SIG-M5 treated with dmso at 0.1 percent for 504 hours (cell line): ENCODE results near the gene GSC2.

ENCODE experiments used
- DNase-seq: peaks from one replicate; lab custom pipeline; 2025; ENCODE audit not compliant: unreplicated experiment; lab: John Stamatoyannopoulos, UW

Gene GSC2

GRCh38 chr22:19121631-19122142 is 28.4 kb downstream of the GSC2 start:
- no peak for DNase-seq

DNA sequence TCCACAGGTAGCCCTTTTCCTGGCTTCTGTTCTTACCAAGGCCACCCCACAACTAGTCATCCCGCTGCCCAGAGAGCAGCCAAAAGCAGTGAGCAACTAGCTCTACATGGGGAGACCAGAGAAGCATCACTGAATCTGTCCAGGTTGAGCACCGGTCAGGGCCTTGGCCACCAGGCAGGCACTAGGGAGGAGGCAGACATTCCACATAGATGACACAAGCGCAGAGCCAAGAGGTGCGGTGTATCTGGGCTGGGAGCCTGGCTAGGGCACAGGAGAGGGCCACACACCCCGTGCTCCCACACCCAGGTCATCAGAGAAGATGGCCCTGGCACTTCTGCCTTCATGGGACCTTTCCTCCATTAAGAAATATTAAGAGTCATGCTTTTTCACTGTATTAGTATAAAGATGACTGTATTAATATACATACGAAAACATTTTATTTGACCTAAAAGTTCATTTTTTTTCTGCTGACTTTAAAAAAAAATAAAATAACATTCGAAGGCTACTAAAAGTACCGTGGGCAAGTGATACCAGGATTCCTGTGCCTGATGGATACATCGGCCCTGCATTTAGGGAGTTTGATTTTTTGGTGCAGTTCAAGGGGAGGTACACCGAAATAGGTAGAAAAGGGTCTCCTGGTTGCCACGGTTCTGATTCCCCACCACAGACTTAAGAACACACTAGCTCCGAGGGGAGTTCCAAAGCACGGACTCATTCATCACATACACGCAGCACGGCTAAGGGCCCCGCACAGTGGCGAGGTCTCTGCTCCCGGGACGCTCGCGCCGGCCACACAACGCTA is 29.1 kb downstream of the GSC2 start:
- peak; percentile 28 for DNase-seq

DNA sequence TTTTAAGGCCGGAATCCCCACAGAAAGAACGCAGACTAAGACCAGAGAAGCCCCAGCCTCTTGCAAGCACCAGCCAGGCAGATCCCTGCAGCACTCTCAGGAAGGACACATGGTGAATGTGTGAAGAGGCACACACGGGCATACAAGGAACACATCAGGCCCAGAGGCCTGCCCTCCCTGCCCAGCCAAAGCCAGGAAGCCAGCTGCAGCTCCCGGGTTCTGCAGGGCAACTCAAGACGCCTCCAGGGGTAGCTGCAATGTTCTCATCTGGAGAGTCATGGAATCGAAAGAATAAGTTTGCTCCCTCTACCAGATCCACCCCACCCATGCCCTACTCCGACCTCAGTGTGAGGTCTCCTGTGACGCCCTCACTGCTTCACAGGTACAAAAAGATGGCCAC is 30.1 kb downstream of the GSC2 start:
- DNase-seq: no peak

- DNase-seq: no peak
These were observed 31.7 kb downstream of the GSC2 start for GRCh38 chr22:19118329-19118880.

DNA sequence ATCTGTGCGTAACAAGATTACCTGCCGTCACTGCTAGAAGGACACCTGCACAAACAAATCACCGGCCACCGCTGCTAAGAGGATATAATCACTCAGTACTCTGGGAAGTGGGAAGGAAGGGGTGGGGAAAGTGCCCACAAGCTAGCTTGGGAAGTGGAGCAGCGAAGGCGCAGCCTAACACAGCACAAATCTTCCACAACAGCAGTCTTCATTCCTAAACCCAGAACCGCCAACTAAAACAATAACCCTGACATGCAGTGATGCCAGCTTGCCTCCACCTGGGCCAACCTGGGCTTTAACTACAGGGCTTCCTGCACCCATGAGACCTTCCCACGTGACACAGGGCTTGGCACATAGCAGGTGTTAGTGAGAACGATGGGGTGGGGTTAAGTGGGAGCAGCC is 33.0 kb downstream of the GSC2 start:
- DNase-seq: no peak

GRCh38 chr22:19115628-19116027 is 34.5 kb downstream of the GSC2 start:
- no peak for DNase-seq

DNA sequence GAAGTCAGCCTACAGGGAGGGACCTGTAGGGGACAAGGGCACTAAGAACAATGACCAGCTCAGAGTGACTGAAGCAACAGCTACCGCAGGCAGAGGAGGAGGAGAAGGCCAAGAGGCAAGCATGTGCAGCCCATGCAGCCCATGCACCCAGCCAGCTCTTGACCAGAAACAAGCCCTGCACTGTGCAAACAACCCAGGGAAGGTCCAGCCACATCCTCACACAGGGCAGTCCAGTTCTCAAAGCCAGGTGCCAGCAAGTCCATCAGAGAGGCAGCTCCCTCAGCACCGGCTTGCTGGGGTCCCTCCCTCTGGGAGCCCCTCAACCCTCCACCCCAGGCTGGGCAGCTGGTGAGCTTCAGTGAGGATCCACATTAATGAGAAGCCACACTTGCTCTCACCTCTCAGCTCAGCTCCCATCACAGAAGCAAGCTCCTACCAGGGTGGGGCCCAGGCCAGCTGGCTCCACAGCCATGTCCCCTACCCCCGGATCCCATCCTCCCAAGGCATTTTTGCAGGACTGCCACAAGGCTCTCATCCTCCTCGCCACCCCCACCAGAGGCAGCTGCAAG is 35.0 kb downstream of the GSC2 start:
- no peak for DNase-seq

GRCh38 chr22:19113429-19113828 is 36.7 kb downstream of the GSC2 start:
- no peak for DNase-seq

GRCh38 chr22:19111584-19111983 is 38.5 kb downstream of the GSC2 start:
- DNase-seq: no peak

DNA sequence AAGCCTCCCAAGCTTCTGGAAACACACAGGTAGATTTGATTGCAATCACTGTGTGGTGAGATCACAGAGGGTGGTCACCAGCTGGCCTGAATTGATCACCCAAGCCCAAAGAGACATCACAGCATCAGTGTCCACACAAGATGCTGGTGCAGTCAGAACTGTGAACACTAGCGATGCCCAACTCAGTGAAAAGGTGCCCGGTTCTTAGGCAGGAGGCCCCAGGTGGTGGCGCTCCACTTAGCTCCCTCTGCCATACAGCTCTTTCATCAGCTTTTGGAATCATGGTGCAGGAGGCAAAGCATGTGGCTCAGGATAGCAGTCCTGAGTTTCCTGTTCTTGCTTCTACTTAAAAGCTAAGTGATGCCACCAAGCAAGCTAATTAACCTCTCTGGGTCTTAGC is 39.0 kb downstream of the GSC2 start:
- DNase-seq: no peak

- DNase-seq: peak; percentile 16
These were observed 39.4 kb downstream of the GSC2 start for GRCh38 chr22:19110646-19111045.

DNA sequence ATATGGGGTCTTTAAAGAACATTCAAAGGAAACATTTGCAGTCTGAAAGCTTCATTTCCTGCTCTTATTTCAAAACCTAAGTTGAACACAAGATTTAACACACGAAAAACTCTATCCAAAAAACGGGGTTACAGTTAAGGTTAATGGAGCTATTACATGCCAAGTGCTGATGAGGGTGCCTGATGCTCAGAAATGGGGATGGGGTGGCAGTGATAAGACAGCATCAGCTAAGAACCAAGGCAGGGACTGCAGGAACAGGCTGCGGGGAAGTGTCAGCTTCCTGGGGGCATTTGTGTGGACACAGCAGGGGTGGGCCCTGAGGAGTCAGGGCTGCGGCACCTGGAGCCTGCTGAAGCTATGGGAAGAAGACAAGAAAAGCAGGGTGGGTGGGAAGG is 40.0 kb downstream of the GSC2 start:
- DNase-seq: no peak

- peak; percentile 99 for DNase-seq
These were observed 40.7 kb downstream of the GSC2 start for GRCh38 chr22:19109198-19110063.

DNA sequence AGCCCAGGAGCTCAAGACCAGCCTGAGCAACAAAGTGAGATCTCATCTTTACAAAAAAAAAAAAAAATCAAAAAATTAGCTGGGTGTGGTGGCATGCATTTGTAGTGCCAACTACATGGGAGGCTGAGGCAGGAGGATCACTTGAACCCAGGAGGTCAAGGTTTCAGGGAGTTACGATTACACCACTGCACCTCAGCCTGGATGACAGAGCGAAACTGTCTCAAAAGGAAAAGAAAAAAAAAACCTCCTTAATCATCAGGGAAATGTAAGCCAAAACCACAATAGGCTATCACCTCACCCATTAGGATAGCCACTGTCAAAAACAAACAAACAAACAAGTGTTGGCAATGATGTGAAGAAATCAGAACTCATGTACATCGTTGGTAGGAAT is 41.3 kb downstream of the GSC2 start:
- DNase-seq: no peak

GRCh38 chr22:19107730-19108074 is 42.4 kb downstream of the GSC2 start:
- no peak for DNase-seq

- DNase-seq: no peak
These were observed 43.0 kb downstream of the GSC2 start for GRCh38 chr22:19106886-19107729.

DNA sequence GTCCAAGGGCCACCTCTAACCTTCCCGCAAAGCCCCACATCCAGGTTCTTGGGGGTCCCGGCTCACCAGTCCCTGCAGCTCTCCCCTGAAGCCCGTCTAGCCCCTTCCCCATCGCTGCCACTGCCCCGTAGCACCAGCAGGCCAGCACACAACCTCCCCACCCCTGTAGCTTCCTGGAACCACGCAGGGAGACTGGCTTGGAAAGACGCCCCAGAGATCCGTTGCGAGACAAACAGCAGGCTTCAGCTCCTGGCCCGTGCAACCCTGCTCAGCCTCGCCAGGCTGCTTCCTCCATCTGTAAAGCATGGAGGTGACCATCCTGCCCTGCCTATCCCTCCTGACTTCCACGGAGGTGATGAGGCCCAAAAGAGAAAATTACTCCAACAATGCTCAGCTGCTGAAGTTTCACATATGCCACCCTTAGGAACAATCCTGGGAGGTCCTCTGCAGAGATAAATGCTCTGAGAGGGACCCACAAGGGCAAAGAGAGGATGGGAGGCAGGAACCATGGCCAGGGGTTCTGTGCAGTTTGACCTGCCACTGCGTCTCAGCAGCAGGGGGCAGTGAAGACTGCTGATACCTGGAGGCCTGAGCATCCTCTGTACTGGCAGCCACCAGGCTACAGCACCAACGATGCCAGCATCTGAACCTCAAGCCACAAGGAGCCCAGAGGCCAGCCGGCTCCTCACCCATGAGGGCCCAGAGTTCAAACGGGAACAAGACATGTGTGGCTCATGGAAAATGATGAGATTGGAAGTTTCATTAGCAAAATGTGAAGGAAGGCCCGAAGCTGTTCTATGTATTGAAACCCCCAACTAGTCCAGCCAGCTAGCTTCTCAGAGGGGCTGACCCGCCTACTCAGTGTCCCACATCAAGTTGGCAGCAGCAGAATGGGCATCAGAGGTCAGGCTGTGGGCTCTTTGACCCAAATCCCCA is 44.0 kb downstream of the GSC2 start:
- DNase-seq: no peak

GRCh38 chr22:19105456-19105855 is 44.6 kb downstream of the GSC2 start:
- no peak for DNase-seq
